Gastrocnemius medialis (tissue), 4 donors: Measurements from ENCODE around the gene NOC4L. TPM values are rescaled to one million over a fixed set of nuclear protein-coding genes. Genes with fewer than 3 reads are reported as not detected.
"Not testable (repeated sequence)": the region's sequence is repeated elsewhere in the genome, so short reads cannot be mapped to it uniquely, and the experiment has no call there.

Source experiments
- ATAC-seq, 2 donors: fragments of 150-250 bp; one replicate each; pipeline ENCODE4 v1.9.1; 2016
- DNase-seq, 2 donors: peaks; one replicate each; pipeline ENCODE4 v3.0.0-alpha.2; 2019
- H3K27ac ChIP-seq, 4 donors: fragments of 200-600 bp; sonication (generic); 1 replicate in 1 of 4; 2 replicates in 3 of 4; pipeline ENCODE4 v1.5.1; 2016 to 2018; ENCODE audit warnings: mild to moderate bottlenecking in 2 of 4, moderate library complexity in 1 of 4
- H3K27me3 ChIP-seq, 3 donors: fragments of 200-600 bp; sonication (generic) in 2 of 3; 1 replicate in 1 of 3; 2 replicates in 2 of 3; pipeline versions ENCODE4 v1.5.1 to v1.6.0; 2016 to 2019; ENCODE audit warnings: mild to moderate bottlenecking in 1 of 3, moderate library complexity in 1 of 3
- H3K36me3 ChIP-seq, 2 donors: fragments of 200-600 bp; sonication (generic) in 1 of 2; one replicate each; pipeline ENCODE4 v1.5.1; 2017 to 2018
- H3K4me1 ChIP-seq, 2 donors: fragments of 200-600 bp; sonication (generic) in 1 of 2; one replicate each; pipeline ENCODE4 v1.5.1; 2016 to 2017; ENCODE audit warnings: mild to moderate bottlenecking in 2 of 2
- H3K4me3 ChIP-seq, 4 donors: fragments of 200-600 bp; sonication (generic) in 3 of 4; 1 replicate in 1 of 4; 2 replicates in 3 of 4; pipeline ENCODE4 v1.5.1; 2016 to 2019; ENCODE audit warnings: mild to moderate bottlenecking in 2 of 4
- H3K9me3 ChIP-seq, 3 donors: fragments of 200-600 bp; sonication (generic) in 2 of 3; 1 replicate in 1 of 3; 2 replicates in 2 of 3; pipeline ENCODE4 v1.5.1; 2016 to 2019
- CTCF ChIP-seq, 5 experiments: fragments of 450-650 bp in 3 of 5; fragments of 200-600 bp in 2 of 5; sonication (generic) in 2 of 5; IDR thresholded peaks in 4 of 5; conservative IDR thresholded peaks in 1 of 5; 1 replicate in 4 of 5; 2 replicates in 1 of 5; pipeline ENCODE4 v1.5.1; 2016 to 2019; ENCODE audit warnings: antibody characterized with exemption in 5 of 5, mild to moderate bottlenecking in 3 of 5, moderate library complexity in 3 of 5
- POLR2A ChIP-seq, 2 donors: fragments of 450-650 bp; IDR thresholded peaks; one replicate each; pipeline ENCODE4 v1.6.1; 2017; ENCODE audit warnings: antibody characterized with exemption in 2 of 2, mild to moderate bottlenecking in 2 of 2, moderate library complexity in 2 of 2
- in situ Hi-C, 4 donors: fragments of 200-750 bp; cut with MboI; loops; one replicate each; pipeline versions ENCODE4 v1.15.0 to v1.8.0; 2017; ENCODE audit warnings: low sequenced_read_pairs in 4 of 4
- intact Hi-C: fragments of 100-400 bp; cut with DNase I; formaldehyde crosslinking; loops from one replicate; pipeline ENCODE4 v1.15.1; 2023; ENCODE audit warnings: low total_unique reads
- total RNA-seq, 4 donors: library from RNA; depleted of rRNA; stranded (reverse); fragments of >200 nt; gene quantifications; one replicate each; pipeline versions ENCODE4 v1.1.0 to v1.2.3, GENCODE V29; 2016

The NOC4L gene
- total RNA-seq, 4 donors from 2014 or later, result 11.1 to 24.0 (median 21.2) TPM

DNA sequence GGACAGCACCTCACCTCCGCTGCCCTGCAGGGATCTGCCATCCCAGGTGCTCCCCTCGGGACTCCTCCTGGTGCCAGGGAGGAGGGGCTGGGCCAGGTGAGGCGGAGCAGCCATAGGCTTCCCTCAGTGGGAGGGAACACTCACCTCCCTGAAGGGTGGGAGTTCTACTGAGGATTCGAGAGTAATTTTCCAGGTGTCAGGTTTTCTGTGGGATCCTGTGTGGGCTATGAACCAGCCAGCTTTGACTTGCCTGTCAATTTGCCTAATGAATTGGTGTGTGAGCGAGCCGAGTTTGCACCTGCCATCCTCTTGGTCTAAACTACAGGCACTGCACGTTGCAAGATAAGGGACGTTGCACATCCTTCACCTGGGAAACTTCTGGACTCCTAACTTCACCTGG lies 50.3 kb downstream of the NOC4L start:
- no peaks in the 10 kb centered on the region for H3K36me3 ChIP-seq
- no peaks in the 10 kb centered on the region for H3K9me3 ChIP-seq
- H3K27ac ChIP-seq, result no peak overlapping the region
- peaks cover 0 to 7% of the 10 kb centered on the region in 2 donors for H3K4me1 ChIP-seq
- peaks cover 17 to 39% (median 24%) of the 10 kb centered on the region in 3 donors for H3K27me3 ChIP-seq
- intact Hi-C loops, result no loop called here
- DNase-seq (no peak), ATAC-seq (no peak)
- TF ChIP-seq POLR2A (IDR thresholded peaks at IDR 0.05), result no peak
- TF ChIP-seq CTCF (IDR thresholded peaks at IDR 0.05 in 4 of 5, conservative IDR thresholded peaks at IDR 0.05 in 1 of 5), result no peak
- no peak overlapping the region for H3K4me3 ChIP-seq
- in situ Hi-C loops, result no loop called here

- in situ Hi-C loops, DNase-seq, H3K4me3 ChIP-seq, ATAC-seq, H3K9me3 ChIP-seq, H3K27ac ChIP-seq, intact Hi-C loops, H3K4me1 ChIP-seq, H3K36me3 ChIP-seq: not testable (repeated sequence)
- H3K27me3 ChIP-seq, result peaks cover 21 to 35% (median 31%) of the 10 kb centered on the region in 3 donors
Measured at GRCh38 chr12:132195242-132195641, 51.0 kb downstream of the NOC4L start.

DNA sequence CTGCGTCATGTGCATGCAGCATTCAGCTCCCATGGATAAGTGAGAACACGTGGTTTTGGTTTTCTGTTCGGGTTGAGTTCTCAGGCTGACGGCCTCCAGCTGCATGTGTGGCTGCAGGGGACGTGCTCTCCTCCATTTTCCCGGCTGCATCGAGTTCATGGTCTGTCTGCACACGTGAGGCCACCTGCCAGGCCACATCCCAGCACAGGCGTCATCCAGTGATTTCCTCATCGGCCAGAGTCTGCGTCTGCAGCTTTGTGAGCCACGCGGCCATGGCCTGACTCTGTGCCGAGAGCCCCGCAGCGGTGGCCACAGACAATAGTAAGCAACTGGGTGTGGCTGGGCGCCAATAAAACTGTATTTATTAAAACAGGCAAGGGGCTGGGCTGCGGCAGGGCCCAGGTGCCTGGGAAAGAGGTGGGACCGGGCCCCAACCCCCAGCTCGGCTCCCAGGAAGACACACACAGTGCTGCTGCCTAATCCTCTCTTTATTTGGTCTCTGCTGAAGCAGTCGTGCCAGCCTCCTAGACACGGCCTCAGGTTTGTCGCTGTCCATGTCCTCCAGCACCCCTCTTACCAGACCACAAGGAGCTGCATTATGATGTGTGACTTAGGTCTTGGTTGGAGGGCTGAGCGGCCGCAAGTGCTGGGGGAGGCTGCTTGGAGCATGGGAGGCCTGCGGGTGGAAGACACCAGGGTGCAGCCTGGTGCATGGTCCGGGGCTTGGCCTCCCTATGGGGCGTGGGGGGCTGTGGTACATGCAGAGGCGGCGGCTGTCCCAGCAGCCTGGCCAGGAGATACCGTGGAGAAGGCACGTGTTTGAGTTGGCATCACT lies 52.0 kb downstream of the NOC4L start:
- H3K36me3 ChIP-seq, result no peaks in the 10 kb centered on the region
- no peak for TF ChIP-seq POLR2A (IDR thresholded peaks at IDR 0.05)
- no peak for TF ChIP-seq CTCF (IDR thresholded peaks at IDR 0.05 in 4 of 5, conservative IDR thresholded peaks at IDR 0.05 in 1 of 5)
- in situ Hi-C loops, result no loop called here
- no peak overlapping the region for H3K27ac ChIP-seq
- no peak for ATAC-seq
- H3K4me1 ChIP-seq, result no peaks in the 10 kb centered on the region
- H3K9me3 ChIP-seq, result no peaks in the 10 kb centered on the region
- H3K4me3 ChIP-seq, result no peak overlapping the region
- peaks cover 29 to 35% (median 31%) of the 10 kb centered on the region in 3 donors for H3K27me3 ChIP-seq
- DNase-seq, result no peak
- intact Hi-C loops, result no loop called here

DNA sequence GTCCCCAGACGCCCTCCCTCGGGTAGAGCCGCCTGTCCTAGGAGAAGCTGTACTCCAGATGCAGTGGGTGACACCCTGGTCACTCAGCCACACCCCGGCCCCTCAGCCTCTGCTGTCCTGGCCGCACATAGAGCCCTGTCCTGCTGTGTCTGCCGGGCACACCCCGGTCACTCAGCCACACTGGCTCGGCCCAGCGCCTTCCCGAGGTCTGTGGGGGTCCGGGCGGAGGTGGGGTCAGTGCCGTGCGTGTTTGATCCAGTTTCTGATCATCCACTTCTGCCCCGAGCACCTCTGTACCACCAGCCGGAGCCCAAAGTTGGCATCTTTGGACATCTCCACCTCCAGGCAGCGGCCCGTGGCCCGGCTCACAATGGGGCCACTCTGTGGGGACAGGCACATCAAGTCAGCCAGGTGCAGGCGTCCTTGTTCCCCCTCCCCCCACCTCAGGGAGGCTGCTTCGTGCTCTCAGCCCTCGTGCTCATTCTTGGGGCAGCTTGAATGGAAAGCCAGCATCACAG lies 52.7 kb downstream of the NOC4L start:
- DNase-seq (no peak), ATAC-seq (no peak)
- intact Hi-C loops (no loop called here), in situ Hi-C loops (no loop called here)
- no peaks in the 10 kb centered on the region for H3K4me1 ChIP-seq
- H3K4me3 ChIP-seq, result no peak overlapping the region
- TF ChIP-seq CTCF (IDR thresholded peaks at IDR 0.05 in 4 of 5, conservative IDR thresholded peaks at IDR 0.05 in 1 of 5), result no peak
- H3K9me3 ChIP-seq, result no peaks in the 10 kb centered on the region
- H3K27me3 ChIP-seq, result peaks cover 31 to 38% (median 36%) of the 10 kb centered on the region in 3 donors
- no peaks in the 10 kb centered on the region for H3K36me3 ChIP-seq
- no peak overlapping the region for H3K27ac ChIP-seq

- Histone ChIP-seq H3K9me3 (no peaks in the 10 kb centered on the region), H3K27ac (no peak overlapping the region), H3K27me3 (peaks cover 31 to 43% (median 38%) of the 10 kb centered on the region in 3 donors), H3K4me3 (peak overlapping the region in 1 of 4 donors; percentile 22), H3K36me3 (no peaks in the 10 kb centered on the region), H3K4me1 (no peaks in the 10 kb centered on the region)
- DNase-seq, result peak in 1 of 2 donors; percentile 8
- intact Hi-C loops, result no loop called here
- in situ Hi-C loops, result no loop called here
- no peak for ATAC-seq
- no peak for TF ChIP-seq CTCF (IDR thresholded peaks at IDR 0.05 in 4 of 5, conservative IDR thresholded peaks at IDR 0.05 in 1 of 5)
- no peak for TF ChIP-seq POLR2A (IDR thresholded peaks at IDR 0.05)
Measured at GRCh38 chr12:132197581-132198354, 53.5 kb downstream of the NOC4L start.
